IMR-90 (cell line): ENCODE data around the gene MRPL20. TPM values are rescaled to one million over a fixed set of nuclear protein-coding genes. Genes with fewer than 3 reads are reported as not detected.

Experiments used
- ATAC-seq: fragments of 200-7000 bp; cut with Tn5 transposase; 2 replicates; pipeline ENCODE4 v1.9.1; 2020; ENCODE audit warnings: low read depth, mild to moderate bottlenecking, moderate library complexity
- BruUV-seq: library from RNA; stranded (reverse); fragments of 400-500 nt; replicated peaks from 2 replicates; lab custom pipeline; 2021; lab: Mats Ljungman, UMichigan
- CTCF ChIA-PET: fragments of 300-600 bp; formaldehyde crosslinking; extraction: SDS; loops from one replicate; lab custom pipeline; 2021; ENCODE audit warnings: antibody characterized with exemption; lab: Yijun Ruan, JAX
- POLR2A ChIA-PET: fragments of 300-600 bp; sonication (Branson Sonifier 250); formaldehyde crosslinking; loops from one replicate; lab custom pipeline; 2022; ENCODE audit warnings: antibody characterized with exemption; ENCODE audit not compliant: unreplicated experiment; lab: Charles Lee
- DNase-seq: peaks from one replicate; pipeline ENCODE4 v3.0.0; 2013
- H2AFZ ChIP-seq: replicated peaks from 2 replicates; pipeline ENCODE3; 2013; ENCODE audit warnings: low read length, mild to moderate bottlenecking; ENCODE audit not compliant: poor library complexity
- H2AK5ac ChIP-seq: 2 replicates; pipeline ENCODE4 v1.6.1; 2013; ENCODE audit warnings: low read depth, low read length, inconsistent platforms
- H2AK9ac ChIP-seq: replicated peaks from 2 replicates; pipeline ENCODE3; 2013; ENCODE audit warnings: mild to moderate bottlenecking, low read depth, low read length, moderate library complexity; ENCODE audit not compliant: poor library complexity
- H2BK120ac ChIP-seq: 2 replicates; pipeline ENCODE4 v1.6.1; 2013; ENCODE audit warnings: low read depth, low read length, inconsistent platforms
- H2BK15ac ChIP-seq: 3 replicates; pipeline ENCODE4 v1.6.1; 2013; ENCODE audit warnings: low read depth, low read length, inconsistent platforms
- H2BK20ac ChIP-seq: 2 replicates; pipeline ENCODE4 v1.6.1; 2013; ENCODE audit warnings: low read depth, mild to moderate bottlenecking, inconsistent platforms, low read length, moderate library complexity
- H2BK5ac ChIP-seq: 2 replicates; pipeline ENCODE4 v1.6.1; 2013; ENCODE audit warnings: mild to moderate bottlenecking, low read depth, low read length, inconsistent platforms; ENCODE audit not compliant: poor library complexity, severe bottlenecking
- H3K14ac ChIP-seq: replicated peaks from 2 replicates; pipeline ENCODE4 v1.6.1; 2013; ENCODE audit warnings: low read depth, low read length, inconsistent platforms
- H3K18ac ChIP-seq: 2 replicates; pipeline ENCODE4 v1.6.1; 2013; ENCODE audit warnings: low read depth, low read length, control low read depth
- H3K23ac ChIP-seq: 2 replicates; pipeline ENCODE4 v1.6.1; 2013; ENCODE audit warnings: low read depth, low read length, inconsistent platforms
- H3K27ac ChIP-seq: 2 replicates; pipeline ENCODE4 v1.5.1; 2013; ENCODE audit warnings: mild to moderate bottlenecking, control low read depth, low read length; ENCODE audit not compliant: insufficient read depth
- H3K27me3 ChIP-seq: 2 replicates; pipeline ENCODE4 v1.6.1; 2013; ENCODE audit warnings: low read length; ENCODE audit not compliant: control insufficient read depth, insufficient read depth
- H3K36me3 ChIP-seq: 2 replicates; pipeline ENCODE4 v1.6.1; 2013; ENCODE audit warnings: low read length, mixed read lengths; ENCODE audit not compliant: control insufficient read depth, insufficient read depth
- H3K4ac ChIP-seq: 2 replicates; pipeline ENCODE4 v1.6.1; 2013; ENCODE audit warnings: low read depth, low read length, inconsistent platforms
- H3K4me1 ChIP-seq: 2 replicates; pipeline ENCODE4 v1.6.1; 2013; ENCODE audit warnings: low read length, mixed read lengths; ENCODE audit not compliant: control insufficient read depth, insufficient read depth
- H3K4me2 ChIP-seq: 2 replicates; pipeline ENCODE4 v1.6.1; 2013; ENCODE audit warnings: low read depth, mild to moderate bottlenecking, control low read depth, low read length, moderate library complexity
- H3K4me3 ChIP-seq: 2 replicates; pipeline ENCODE4 v1.5.1; 2013; ENCODE audit warnings: low read depth, mild to moderate bottlenecking, control low read depth, low read length, moderate library complexity; ENCODE audit not compliant: insufficient read depth
- H3K56ac ChIP-seq: 2 replicates; pipeline ENCODE4 v1.6.1; 2013; ENCODE audit warnings: low read length, inconsistent platforms; ENCODE audit not compliant: insufficient read depth; ENCODE audit errors: extremely low read depth
- H3K79me1 ChIP-seq, 2 experiments: 2 replicates each; pipeline ENCODE4 v1.6.1; 2013; ENCODE audit warnings: low read length in 2 of 2, inconsistent platforms in 1 of 2, low read depth in 1 of 2
- H3K9ac ChIP-seq: 2 replicates; pipeline ENCODE4 v1.6.1; 2013; ENCODE audit warnings: low read depth, low read length, control low read depth
- H3K9me1 ChIP-seq: 2 replicates; pipeline ENCODE4 v1.6.1; 2013; ENCODE audit warnings: low read length, inconsistent platforms; ENCODE audit not compliant: insufficient read depth
- H3K9me3 ChIP-seq: 2 replicates; pipeline ENCODE4 v1.6.1; 2013; ENCODE audit warnings: low read length; ENCODE audit not compliant: control insufficient read depth, insufficient read depth
- H4K20me1 ChIP-seq: 2 replicates; pipeline ENCODE4 v1.6.1; 2013; ENCODE audit warnings: low read length, inconsistent platforms; ENCODE audit not compliant: insufficient read depth
- H4K5ac ChIP-seq: 2 replicates; pipeline ENCODE4 v1.6.1; 2013; ENCODE audit warnings: mild to moderate bottlenecking, low read depth, low read length, control low read depth
- H4K8ac ChIP-seq, 2 experiments: 2 replicates each; pipeline ENCODE4 v1.6.1; 2013; ENCODE audit warnings: low read depth in 2 of 2, low read length in 2 of 2, control low read depth in 1 of 2, inconsistent platforms in 1 of 2
- H4K91ac ChIP-seq: 2 replicates; pipeline ENCODE4 v1.6.1; 2013; ENCODE audit warnings: low read depth, low read length, inconsistent platforms; ENCODE audit not compliant: insufficient read depth
- CEBPB ChIP-seq: IDR thresholded peaks from 2 replicates; pipeline ENCODE4 v1.6.1; 2012; ENCODE audit warnings: low read depth, low read length, improper control_type of control experiment
- CTCF ChIP-seq: conservative IDR thresholded peaks from 2 replicates; pipeline ENCODE4 v1.5.1; 2012; ENCODE audit warnings: mild to moderate bottlenecking, low read depth, low read length, improper control_type of control experiment
- MAZ ChIP-seq: IDR thresholded peaks from 2 replicates; pipeline ENCODE4 v1.6.1; 2012; ENCODE audit warnings: low read depth, mild to moderate bottlenecking, low read length, improper control_type of control experiment, moderate library complexity, borderline replicate concordance
- RAD21 ChIP-seq: IDR thresholded peaks from 2 replicates; pipeline ENCODE4 v1.6.1; 2012; ENCODE audit warnings: low read length, improper control_type of control experiment
- USF2 ChIP-seq: fragments of 150-350 bp; IDR thresholded peaks from 2 replicates; pipeline ENCODE4 v1.6.1; 2017; ENCODE audit warnings: mild to moderate bottlenecking, antibody characterized with exemption, low read length, low read depth
- whole genome bisulfite sequencing, 2 experiments: methylation state at CpG; one replicate each; pipeline versions ENCODE4 v1.1.5 to v1.1.7; 2013; ENCODE audit warnings: missing lambda C conversion rate in 2 of 2; ENCODE audit not compliant: insufficient read length in 1 of 2; ENCODE audit errors: extremely low coverage in 2 of 2; 5-methylcytosine and 5-hydroxymethylcytosine counted together
- dilution Hi-C: fragments of 300-500 bp; cut with HindIII; formaldehyde crosslinking; loops from one replicate; pipeline ENCODE4 v1.14.3; 2018; ENCODE audit warnings: low sequenced_read_pairs; ENCODE audit not compliant: unreplicated experiment
- in situ Hi-C: fragments of 300-500 bp; cut with MboI; formaldehyde crosslinking; loops from 3 replicates; pipeline ENCODE4 v1.14.3; 2019; ENCODE audit warnings: low sequenced_read_pairs, inconsistent platforms, mixed read lengths
- intact Hi-C: fragments of 100-400 bp; cut with micrococcal nuclease; formaldehyde crosslinking; loops from 2 replicates; pipeline ENCODE4 v1.10.0; 2022
- polyA plus RNA-seq, 3 experiments: library from polyadenylated mRNA; depleted of rRNA; stranded (reverse); fragments of >200 nt; gene quantifications; 2 replicates each; pipeline ENCODE4 v1.2.3, GENCODE V29; 2012; ENCODE audit warnings: low replicate concordance in 1 of 3
- total RNA-seq: library from RNA; depleted of rRNA; stranded (reverse); fragments of >200 nt; gene quantifications from 2 replicates; pipeline ENCODE4 v1.2.3, GENCODE V29; 2012

Gene MRPL20
- total and polyA plus RNA-seq, 2 of the 4 experiments (the other 2 are of a cell fraction): 141 to 157 TPM

GRCh38 chr1:1437033-1437903 lies 30.2 kb upstream of the MRPL20 start:
- ChIA-PET POLR2A (no interaction called here), CTCF (interaction anchor here (0.5 kb wide), 1 partner anchor 11 kb away, joined by 4 read pairs; no protein-coding TSS in a partner anchor)
- no peak overlapping the region for H3K23ac ChIP-seq
- H3K18ac ChIP-seq: no peak overlapping the region
- intact Hi-C loops (no loop called here), in situ Hi-C loops (no loop called here), dilution Hi-C loops (no loop called here)
- H3K9ac ChIP-seq: no peak overlapping the region
- no peak overlapping the region for H3K56ac ChIP-seq
- H3K4me1 ChIP-seq: peaks cover 10% of the 10 kb centered on the region; the same call in 1 of the 2 replicates
- 90% methylated on average over 26 of the region's 31 CpGs; no CpG with 5 or more reads in 1 of the 2 experiments for WGBS, 2 experiments
- H3K79me1 ChIP-seq: 0 out of 4 replicates have a peak, but pooled peaks cover 0 to 3% of the 10 kb centered on the region in 2 experiments
- no peaks in the 10 kb centered on the region for H3K36me3 ChIP-seq
- no peaks in the 10 kb centered on the region for H3K9me3 ChIP-seq
- no peak overlapping the region for H2BK5ac ChIP-seq
- H2AK5ac ChIP-seq: no peak overlapping the region
- H3K4me3 ChIP-seq: no peak overlapping the region
- H2BK20ac ChIP-seq: no peak overlapping the region
- no peak overlapping the region for H4K8ac ChIP-seq
- BruUV-seq: no TSS peak
- no peak overlapping the region for H3K4me2 ChIP-seq
- H4K20me1 ChIP-seq: no peaks in the 10 kb centered on the region
- no peak overlapping the region for H2BK120ac ChIP-seq
- ATAC-seq (no peak), DNase-seq (no peak)
- H3K27ac ChIP-seq: no peak overlapping the region
- no peaks in the 10 kb centered on the region; the same call in 1 of the 2 replicates for H3K27me3 ChIP-seq
- peak overlapping the region; percentile 70 for H2AK9ac ChIP-seq
- H2BK15ac ChIP-seq: no peak overlapping the region
- TF ChIP-seq USF2 (no peak), MAZ (no peak), RAD21 (no peak), CTCF (no peak), CEBPB (no peak)
- no peak overlapping the region for H3K4ac ChIP-seq
- no peak overlapping the region for H4K5ac ChIP-seq
- H3K9me1 ChIP-seq: 0 out of 2 replicates have a peak, but pooled peaks cover 7% of the 10 kb centered on the region
- H3K14ac ChIP-seq: no peak overlapping the region
- no peak overlapping the region for H2AFZ ChIP-seq
- no peak overlapping the region for H4K91ac ChIP-seq
